Kidney epithelial cell (primary cell): ENCODE measurements around the gene HCFC1. TPM values are rescaled to one million over a fixed set of nuclear protein-coding genes. Genes with fewer than 3 reads are reported as not detected.

Source experiments
- DNase-seq: peaks from one replicate; pipeline ENCODE4 v3.0.0-alpha.2; 2010; ENCODE audit warnings: low read depth
- H3K27me3 ChIP-seq: 2 replicates; pipeline ENCODE4 v1.6.0; 2011; ENCODE audit warnings: low read length; ENCODE audit not compliant: control insufficient read depth, insufficient read depth
- H3K36me3 ChIP-seq: 2 replicates; pipeline ENCODE4 v1.5.1; 2011; ENCODE audit warnings: low read length; ENCODE audit not compliant: control insufficient read depth, insufficient read depth
- H3K4me3 ChIP-seq: 2 replicates; pipeline ENCODE4 v1.5.1; 2011; ENCODE audit warnings: low read depth, mild to moderate bottlenecking, control low read depth, low read length
- CTCF ChIP-seq: IDR thresholded peaks from 2 replicates; pipeline ENCODE4 v1.5.1; 2011; ENCODE audit warnings: mild to moderate bottlenecking, moderate library complexity, low read length, control low read depth, inconsistent platforms; ENCODE audit not compliant: insufficient read depth, poor library complexity, severe bottlenecking
- total RNA-seq: library from RNA; depleted of rRNA; stranded (reverse); fragments of >200 nt; gene quantifications from 2 replicates; pipeline ENCODE4 v1.2.3, GENCODE V29; 2015

HCFC1 gene
- total RNA-seq, 1 donor from 2014 or later: 56.2 TPM

GRCh38 chrX:153932220-153932915 is 39.2 kb downstream of the HCFC1 start:
- Histone ChIP-seq H3K4me3 (no peak overlapping the region), H3K36me3 (no peaks in the 10 kb centered on the region), H3K27me3 (no peaks in the 10 kb centered on the region)
- DNase-seq: no peak
- TF ChIP-seq CTCF: no peak

GRCh38 chrX:153931748-153932147 is 39.9 kb downstream of the HCFC1 start:
- DNase-seq: no peak
- no peak for TF ChIP-seq CTCF
- H3K27me3 ChIP-seq: no peaks in the 10 kb centered on the region
- H3K4me3 ChIP-seq: no peak overlapping the region
- H3K36me3 ChIP-seq: no peaks in the 10 kb centered on the region

GRCh38 chrX:153931151-153931550 is 40.5 kb downstream of the HCFC1 start:
- H3K36me3 ChIP-seq: no peaks in the 10 kb centered on the region
- no peak for DNase-seq
- no peak overlapping the region for H3K4me3 ChIP-seq
- H3K27me3 ChIP-seq: no peaks in the 10 kb centered on the region
- TF ChIP-seq CTCF: no peak

GRCh38 chrX:153930011-153930910 is 41.4 kb downstream of the HCFC1 start:
- DNase-seq: no peak
- no peaks in the 10 kb centered on the region for H3K27me3 ChIP-seq
- no peaks in the 10 kb centered on the region for H3K36me3 ChIP-seq
- TF ChIP-seq CTCF: no peak
- H3K4me3 ChIP-seq: no peak overlapping the region

- no peak for TF ChIP-seq CTCF
These were observed 42.0 kb downstream of the HCFC1 start for GRCh38 chrX:153929576-153929975.

More at GRCh38 chrX:153929576-153929975, 42.0 kb downstream of the HCFC1 start:
- no peak for DNase-seq
- Histone ChIP-seq H3K36me3 (no peaks in the 10 kb centered on the region), H3K27me3 (no peaks in the 10 kb centered on the region), H3K4me3 (no peak overlapping the region)
